Mucosa of descending colon (tissue), 3 donors: ENCODE measurements around the gene UNC13B. TPM values are rescaled to one million over a fixed set of nuclear protein-coding genes. Genes with fewer than 3 reads are reported as not detected.

Source experiments
- ATAC-seq: fragments of 200-7000 bp; cut with Tn5 transposase; one replicate; pipeline ENCODE4 v1.9.1; 2020; ENCODE audit warnings: mild to moderate bottlenecking, moderate library complexity
- DNase-seq, 3 donors: peaks; one replicate each; pipeline ENCODE4 v3.0.0-alpha.2; 2020
- H3K36me3 ChIP-seq: fragments of 200-600 bp; one replicate; pipeline ENCODE4 v1.8.0; 2021; ENCODE audit warnings: low read depth, mild to moderate bottlenecking
- H3K4me1 ChIP-seq: fragments of 200-600 bp; one replicate; pipeline ENCODE4 v1.8.0; 2021; ENCODE audit warnings: low read depth, mild to moderate bottlenecking
- H3K4me3 ChIP-seq: fragments of 200-600 bp; one replicate; pipeline ENCODE4 v1.8.0; 2021; ENCODE audit warnings: mild to moderate bottlenecking
- H3K9me3 ChIP-seq: fragments of 200-600 bp; one replicate; pipeline ENCODE4 v1.8.0; 2021; ENCODE audit warnings: mild to moderate bottlenecking
- CTCF ChIP-seq: fragments of 200-600 bp; IDR thresholded peaks from one replicate; pipeline ENCODE4 v1.8.0; 2022; ENCODE audit warnings: antibody characterized with exemption, mild to moderate bottlenecking
- intact Hi-C, 2 donors: fragments of 100-400 bp; cut with DNase I in 1 of 2; cut with micrococcal nuclease in 1 of 2; formaldehyde crosslinking; loops; one replicate each; pipeline versions ENCODE4 v1.11.0 to v1.11.1; 2022; cut with DNase I, micrococcal nuclease
- total RNA-seq, 3 donors: library from RNA; stranded (reverse); fragmentation: NEBNext Ultra II Directional in 2 of 3; extraction: Animal tissue kit (Norgen Biotek cat#: 25700) in 2 of 3; gene quantifications; one replicate each; pipeline versions ENCODE4 v1.2.1 to v1.2.4, GENCODE V29; 2021 to 2023
- donor health status: DM: no; HTN: no; CAD: no; lungs with moderate emphysema.
- donor health status: DM: no; HTN: no; CAD: no.
- donor health status: DM: no; HTN: yes; CAD: no.

The UNC13B gene
- total RNA-seq, 3 donors from 2014 or later, result 42.9 to 68.2 (median 50.9) TPM

- DNase-seq, result peak; percentile 98 to 99 (median 99)
- no peak for TF ChIP-seq CTCF
- H3K4me3 ChIP-seq, result peak within 1 kb of the TSS; percentile 24
- intact Hi-C loops, result loop anchor here (5.0 to 10.0 kb wide), 2 partner anchors 141 to 359 kb away; no protein-coding TSS in a partner anchor
- peak; percentile 73 for ATAC-seq
- H3K9me3 ChIP-seq, result no peaks in the 10 kb centered on the region
- H3K36me3 ChIP-seq, result no peaks in the 10 kb centered on the region
- H3K4me1 ChIP-seq, result peaks cover 32% of the 10 kb centered on the region
Observed at GRCh38 chr9:35115680-35116538, 45.9 kb upstream of the UNC13B start, which contains the start of gene ATOSB. Gene ATOSB, minus strand, starts transcription at chr9:35115862. Its CDS starts 7,588 bp downstream, at chr9:35108274.

DNA sequence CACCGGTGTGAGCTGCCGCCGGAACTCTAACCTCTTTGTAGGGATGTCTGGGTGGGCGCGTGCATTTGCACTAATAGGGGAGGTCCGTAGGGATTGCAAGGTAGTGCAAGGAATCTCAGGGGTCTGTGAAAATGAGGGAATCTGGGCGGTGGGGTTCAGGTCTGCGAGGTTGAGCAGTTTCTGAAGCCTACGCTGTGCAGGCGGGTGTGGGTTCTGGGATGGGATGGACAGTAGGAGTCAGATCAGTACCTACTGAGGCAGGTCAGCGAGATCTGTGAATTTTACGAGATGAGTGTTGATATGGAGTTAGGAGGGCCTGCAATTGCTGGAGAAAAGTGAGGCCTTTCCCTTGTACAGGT is 45.3 kb upstream of the UNC13B start:
- Histone ChIP-seq H3K4me3 (peak overlapping the region; percentile 24), H3K4me1 (peaks cover 32% of the 10 kb centered on the region), H3K36me3 (no peaks in the 10 kb centered on the region), H3K9me3 (no peaks in the 10 kb centered on the region)
- DNase-seq, result no peak
- no peak for ATAC-seq
- TF ChIP-seq CTCF, result no peak
- intact Hi-C loops, result loop anchor here (5.0 to 10.0 kb wide), 2 partner anchors 141 to 358 kb away; no protein-coding TSS in a partner anchor

DNA sequence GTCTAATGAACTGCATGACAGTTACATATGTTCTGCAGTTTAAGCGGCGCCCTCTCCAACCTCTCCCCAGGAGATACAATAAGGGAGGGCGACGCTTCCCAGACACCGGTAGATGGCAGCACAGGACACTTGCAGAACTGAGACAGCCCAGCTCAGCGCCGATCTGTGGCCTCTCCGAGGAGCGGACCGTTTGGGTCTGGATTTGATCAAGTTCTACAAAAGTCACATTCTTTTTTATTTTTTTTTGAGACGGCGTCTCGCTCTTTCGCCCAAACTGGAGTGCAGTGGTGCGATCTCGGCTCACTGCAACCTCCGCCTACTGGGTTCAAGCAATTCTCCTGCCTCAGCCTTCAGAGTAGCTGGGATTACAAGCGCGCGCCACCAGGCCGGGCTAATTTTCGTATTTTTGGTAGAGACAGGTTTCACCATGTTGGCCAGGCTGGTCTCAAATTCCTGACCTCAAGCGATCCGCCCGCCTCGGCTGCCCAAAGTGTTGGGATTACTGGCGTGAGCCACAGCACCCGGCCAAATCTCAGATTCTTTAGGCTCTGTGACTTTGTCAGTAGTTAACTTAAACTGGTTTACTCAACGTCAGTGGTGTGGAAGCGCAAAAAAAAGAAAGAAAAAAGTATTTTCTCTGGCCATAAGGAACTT is 44.8 kb upstream of the UNC13B start:
- Histone ChIP-seq H3K4me3 (no peak overlapping the region), H3K36me3 (no peaks in the 10 kb centered on the region), H3K4me1 (peaks cover 28% of the 10 kb centered on the region), H3K9me3 (no peaks in the 10 kb centered on the region)
- DNase-seq (peak; percentile 83 to 94 (median 90)), ATAC-seq (peak; percentile 68)
- peak; percentile 90 for TF ChIP-seq CTCF
- intact Hi-C loops, result loop anchor here (5.0 to 10.0 kb wide), 2 partner anchors 140 to 358 kb away; no protein-coding TSS in a partner anchor

DNA sequence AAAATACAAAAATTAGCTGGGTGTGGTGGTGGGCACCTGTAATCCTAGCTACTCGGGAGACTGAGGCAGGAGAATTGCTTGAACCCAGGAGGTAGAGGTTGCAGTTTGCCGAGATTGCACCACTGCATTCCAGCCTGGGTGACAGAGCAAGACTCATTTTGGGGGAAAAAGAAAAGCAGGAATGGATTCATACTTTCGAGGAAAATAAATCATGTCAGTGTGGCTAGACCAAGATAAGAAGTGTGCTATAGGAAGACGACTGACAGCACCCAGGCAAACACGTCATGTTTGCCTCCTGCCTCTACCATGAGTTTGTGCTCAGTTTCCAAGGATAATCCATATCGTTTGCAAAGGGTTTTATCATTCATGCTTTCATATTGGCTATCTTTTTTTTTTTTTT is 26.9 kb upstream of the UNC13B start:
- ATAC-seq, result no peak
- Histone ChIP-seq H3K36me3 (no peaks in the 10 kb centered on the region), H3K9me3 (no peaks in the 10 kb centered on the region), H3K4me1 (no peaks in the 10 kb centered on the region), H3K4me3 (no peak overlapping the region)
- DNase-seq, result no peak
- intact Hi-C loops, result no loop called here
- TF ChIP-seq CTCF, result no peak

DNA sequence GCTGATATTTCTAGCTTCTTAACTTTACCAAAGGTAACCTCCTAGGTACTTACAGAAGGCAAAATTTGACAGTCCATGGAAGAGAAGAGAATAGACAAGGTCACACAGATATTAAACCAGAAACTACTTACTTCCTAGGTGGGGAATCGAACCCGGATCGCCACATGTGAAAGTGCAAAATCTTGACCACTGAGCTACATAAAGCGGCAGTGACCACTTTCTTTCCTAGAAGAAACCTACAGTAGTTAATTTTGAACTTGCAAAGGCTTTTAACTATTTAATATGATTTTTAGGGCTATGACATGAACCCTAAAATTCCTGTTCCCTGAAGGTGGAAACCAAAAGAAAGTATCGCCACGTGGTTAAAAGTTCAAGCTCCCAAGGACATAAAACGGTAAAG is 25.8 kb upstream of the UNC13B start:
- DNase-seq, result no peak
- TF ChIP-seq CTCF, result no peak
- H3K4me1 ChIP-seq, result no peaks in the 10 kb centered on the region
- intact Hi-C loops, result no loop called here
- no peak for ATAC-seq
- no peak overlapping the region for H3K4me3 ChIP-seq
- H3K9me3 ChIP-seq, result peaks cover 2% of the 10 kb centered on the region
- H3K36me3 ChIP-seq, result no peaks in the 10 kb centered on the region
